Activated T-cell treated with anti-CD3 and anti-CD28 coated beads, Interleukin-2, amount 50 U/mL, for 48 hours (primary cell): Measurements from ENCODE around the gene KAZN.

Experiments used
- DNase-seq, 2 experiments: peaks; one replicate each; pipeline ENCODE4 v3.0.0-alpha.2; 2020

The KAZN gene

DNA sequence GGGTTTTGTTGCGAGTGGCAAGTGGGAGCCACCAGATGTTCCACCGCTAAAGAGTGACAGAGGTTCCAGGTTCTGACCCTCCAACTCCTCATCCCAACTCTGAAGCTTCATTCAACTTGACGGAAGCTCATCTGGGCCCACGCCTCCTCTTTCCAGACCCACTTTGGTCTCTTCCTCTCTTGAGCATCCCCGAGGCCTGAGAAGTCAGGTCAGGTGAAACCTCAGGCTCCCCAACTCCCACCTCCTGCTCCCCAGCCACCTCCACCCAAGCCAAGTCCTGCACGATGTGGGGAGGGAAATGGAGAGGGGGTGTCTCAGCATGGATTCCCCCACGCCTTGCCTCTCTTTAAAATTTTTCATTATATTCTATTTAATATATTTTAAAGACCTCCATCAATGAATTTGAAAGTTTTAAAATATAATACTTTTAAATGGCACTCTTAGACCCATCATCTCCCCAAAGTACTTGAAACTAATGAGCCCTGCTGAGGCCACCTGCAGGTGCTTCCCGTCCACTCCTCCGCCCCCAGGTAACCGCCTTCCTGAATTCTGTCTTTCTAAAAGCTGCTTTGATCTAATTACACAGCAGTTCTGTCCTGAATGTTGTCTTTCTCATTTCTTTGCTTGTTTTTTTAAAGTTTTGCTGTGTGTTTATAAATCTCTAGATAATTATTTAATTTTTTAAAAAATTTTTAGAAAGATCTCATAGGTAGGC lies 238.1 kb downstream of the KAZN start:
- DNase-seq, result no peak

DNA sequence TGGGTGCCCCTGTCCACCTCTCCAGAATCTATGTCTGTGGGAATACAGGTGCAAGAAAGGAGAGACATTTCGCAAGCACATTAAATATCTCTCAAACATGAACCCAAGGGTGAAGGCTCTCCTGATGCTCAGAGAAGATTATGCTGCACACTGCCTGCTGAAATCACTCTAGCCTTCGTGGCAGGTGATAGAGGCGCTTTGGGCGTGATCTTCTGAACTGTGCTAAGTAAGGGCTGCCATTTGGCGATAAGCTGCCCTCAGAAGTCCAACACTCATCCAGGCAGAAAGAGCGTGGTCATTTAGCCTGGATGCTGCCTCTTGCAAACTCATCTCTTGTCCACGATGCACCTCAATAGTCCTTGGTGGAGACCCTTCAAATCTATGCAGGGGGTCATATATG lies 241.9 kb downstream of the KAZN start:
- no peak for DNase-seq

DNA sequence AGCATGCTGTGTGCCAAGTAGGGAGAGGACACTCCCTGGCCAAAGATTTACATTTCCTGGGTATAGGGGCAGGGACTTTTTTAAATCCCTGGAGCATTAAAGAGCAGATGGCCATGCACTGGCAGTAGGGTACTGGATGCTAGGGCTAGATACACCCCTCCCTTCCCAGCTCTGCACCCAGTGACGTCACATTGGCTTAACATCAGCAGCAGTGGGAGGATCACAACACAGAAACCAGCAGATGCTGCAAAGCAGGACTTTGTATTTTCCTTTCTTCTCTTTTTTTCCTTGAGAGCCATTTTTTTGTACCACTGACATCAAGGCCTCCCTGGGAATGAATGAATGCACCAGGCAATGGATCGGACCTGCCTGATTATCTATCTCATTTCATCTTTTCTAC lies 243.0 kb downstream of the KAZN start:
- DNase-seq, result no peak

DNA sequence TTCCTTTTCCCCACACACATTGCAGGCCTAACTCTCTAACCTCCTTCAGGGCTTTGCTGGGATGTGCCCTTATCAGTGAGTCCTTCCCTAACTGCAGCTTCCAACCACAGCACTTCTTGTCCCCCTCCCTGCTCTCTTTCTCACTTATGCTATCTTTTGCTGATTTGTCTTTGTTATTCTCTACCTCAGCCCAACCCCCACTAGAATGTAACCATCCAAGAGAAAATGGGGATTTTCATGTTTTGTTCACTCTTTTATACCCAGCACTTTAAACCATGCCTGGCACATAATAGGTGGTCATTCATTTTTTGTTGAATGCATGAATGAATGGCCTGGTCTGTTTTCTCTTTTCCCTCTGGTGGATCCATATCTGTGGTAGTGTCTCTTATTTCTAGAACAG lies 243.5 kb downstream of the KAZN start:
- no peak for DNase-seq

DNA sequence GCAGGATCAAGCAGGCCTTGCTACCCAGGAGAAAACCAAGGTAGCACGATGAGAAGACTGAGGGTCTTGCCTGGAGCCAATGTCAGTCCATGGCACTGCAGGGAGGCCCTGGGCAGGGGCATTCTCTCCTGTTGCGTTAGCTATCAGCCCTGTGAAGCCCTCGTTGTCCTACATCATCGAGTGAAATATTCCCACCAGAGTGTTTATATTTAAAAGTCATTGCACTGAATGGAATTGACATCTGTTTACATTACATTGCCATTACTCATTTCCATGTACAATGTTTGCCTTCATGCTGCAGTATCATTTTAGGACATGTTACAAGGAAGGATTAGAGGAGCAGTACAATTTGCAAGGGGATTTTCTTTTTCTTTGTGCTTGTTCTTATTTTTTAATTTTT lies 243.9 kb downstream of the KAZN start:
- DNase-seq, result no peak

DNA sequence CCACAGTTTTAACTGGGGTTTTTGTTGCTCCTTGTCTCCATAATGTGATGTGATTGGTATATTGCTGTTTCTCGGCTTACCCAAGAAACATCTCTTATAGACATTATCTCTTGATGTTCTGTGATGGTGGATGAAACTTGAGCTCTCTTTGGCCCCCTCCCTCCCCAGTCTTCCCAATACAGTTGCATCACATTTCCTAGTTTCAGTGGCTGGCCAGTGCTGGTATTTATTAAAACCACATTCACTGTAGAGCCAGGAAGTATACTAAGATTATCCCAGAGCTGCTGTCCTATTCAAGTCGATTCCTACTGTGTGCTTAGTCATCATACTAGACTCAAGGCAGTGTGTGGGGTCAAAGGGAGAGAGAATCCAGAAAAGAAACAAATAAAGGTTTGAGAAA lies 244.4 kb downstream of the KAZN start:
- DNase-seq, result no peak

DNA sequence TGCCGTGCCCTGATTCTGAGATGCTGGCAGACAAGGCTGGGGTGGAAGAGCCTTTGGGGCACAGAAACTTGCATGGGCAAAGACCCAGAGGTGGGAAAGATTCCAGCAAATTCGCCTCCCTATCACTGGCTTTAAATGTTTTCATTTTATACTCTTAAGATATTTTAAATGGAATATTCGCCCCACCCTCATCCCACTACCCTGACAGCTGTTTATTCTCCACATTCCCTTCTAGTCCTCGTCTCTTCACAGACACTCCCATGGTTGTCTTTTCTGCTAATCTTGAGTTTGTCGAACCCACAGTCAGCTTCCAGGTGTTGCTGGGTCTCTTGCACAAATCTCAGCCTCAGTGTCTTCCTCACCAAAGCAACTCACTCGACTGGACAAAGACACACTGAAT lies 245.0 kb downstream of the KAZN start:
- DNase-seq, result no peak

DNA sequence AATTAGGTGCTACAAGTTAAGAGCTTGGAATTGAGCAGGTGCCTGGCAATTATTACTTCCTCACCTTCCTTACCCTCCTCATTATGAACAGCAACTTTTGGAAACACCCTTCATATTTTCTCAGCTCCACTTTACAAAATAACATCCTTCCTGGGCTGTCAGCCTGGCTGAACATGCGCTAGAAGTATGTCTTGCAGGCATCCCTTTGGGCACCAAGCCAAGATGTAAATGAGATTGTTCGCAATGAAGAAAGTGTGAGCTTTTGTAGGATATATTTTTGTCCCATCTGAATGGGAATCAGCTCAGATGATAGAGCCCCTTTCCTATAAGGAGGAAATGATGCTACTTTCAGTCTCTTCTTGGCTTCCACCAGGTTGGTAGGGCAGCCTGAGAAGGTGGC lies 245.9 kb downstream of the KAZN start:
- no peak for DNase-seq

DNA sequence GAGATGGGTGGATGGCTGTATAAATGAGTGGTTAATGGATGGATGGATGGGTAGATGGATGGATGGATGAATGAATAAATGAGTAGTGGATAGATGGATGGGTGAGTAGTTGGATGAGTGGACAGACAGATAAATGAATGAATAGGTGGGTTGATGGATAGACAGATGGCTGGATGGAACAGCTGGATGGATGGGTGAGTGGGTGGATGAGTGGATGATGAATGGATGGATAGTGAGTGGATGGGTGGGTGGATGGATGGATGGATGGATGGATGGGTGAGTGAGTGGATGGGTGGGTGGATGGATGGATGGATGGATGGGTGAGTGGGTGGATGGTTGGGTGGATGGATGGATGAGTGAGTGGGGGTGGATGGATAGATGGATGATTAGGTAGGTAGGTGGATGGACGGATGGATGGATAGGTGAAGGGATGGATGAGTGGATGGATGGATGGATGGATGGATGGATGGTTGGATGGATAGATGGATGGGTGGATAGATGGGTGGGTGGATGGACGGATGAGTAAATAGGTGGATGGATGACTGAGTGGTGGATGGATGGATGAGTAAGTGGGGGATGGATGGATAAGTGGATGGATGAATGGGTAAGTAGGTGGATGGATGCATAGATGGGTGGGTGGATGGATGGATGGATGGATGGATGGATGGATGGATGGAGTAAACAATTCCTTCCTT lies 246.6 kb downstream of the KAZN start:
- no peak for DNase-seq

DNA sequence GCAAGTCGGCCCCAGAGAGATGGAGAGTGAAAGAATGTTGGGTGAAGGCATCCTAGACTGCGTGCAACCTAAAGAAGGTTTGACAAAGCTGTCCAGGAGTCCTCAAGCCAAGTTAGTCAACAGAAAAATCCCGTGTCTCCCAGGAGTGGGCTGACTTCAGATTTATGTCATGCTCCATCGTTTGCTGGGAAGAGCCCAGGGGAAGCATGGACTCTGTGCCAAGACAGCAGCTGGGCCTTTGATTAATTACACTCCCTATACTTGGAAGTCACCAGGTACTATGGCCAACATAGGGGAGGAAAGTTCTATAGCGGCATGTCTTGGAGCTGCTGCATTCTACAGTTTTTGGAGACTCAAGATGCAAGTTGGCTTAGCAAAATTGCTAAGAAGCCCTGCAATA lies 247.4 kb downstream of the KAZN start:
- DNase-seq, result no peak

DNA sequence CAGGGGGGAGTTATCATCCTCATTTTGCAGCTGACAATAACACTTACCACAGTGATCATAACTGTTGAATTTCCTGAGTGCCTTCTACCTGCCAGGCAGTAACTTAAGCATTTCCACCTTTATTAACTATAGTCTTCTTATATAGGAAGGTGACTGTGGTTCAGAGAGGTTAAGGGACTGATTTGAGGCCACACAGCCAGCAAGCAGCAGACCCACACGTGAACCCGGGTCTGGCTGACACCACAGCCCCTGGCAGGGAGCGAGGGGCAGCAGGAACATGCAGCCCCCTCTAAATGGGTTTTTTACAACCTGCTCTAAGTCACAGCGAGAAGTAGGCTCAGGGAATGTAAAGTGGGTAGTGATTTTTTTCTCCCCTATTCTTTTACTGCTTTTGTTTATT lies 248.2 kb downstream of the KAZN start:
- DNase-seq, result no peak

DNA sequence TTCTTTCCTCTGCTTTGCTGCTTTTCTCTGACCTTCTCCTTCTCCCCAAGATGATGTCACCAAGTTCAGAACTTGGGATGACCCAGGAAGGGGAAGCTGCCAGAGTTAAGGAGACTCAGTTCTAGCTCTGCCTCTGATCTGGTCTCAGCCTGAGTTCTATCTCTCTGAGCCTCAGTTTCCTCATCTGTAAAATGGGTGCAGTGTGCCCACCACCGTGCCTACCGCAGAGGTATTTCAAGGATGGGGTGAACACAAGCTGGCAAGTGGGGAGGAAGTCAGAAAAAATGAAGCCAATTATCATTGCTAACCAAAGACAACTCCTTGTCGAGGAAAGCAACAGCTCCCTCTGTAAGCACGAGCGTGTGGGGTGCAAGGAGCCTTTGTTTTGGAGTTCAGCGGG lies 249.7 kb downstream of the KAZN start:
- no peak for DNase-seq

DNA sequence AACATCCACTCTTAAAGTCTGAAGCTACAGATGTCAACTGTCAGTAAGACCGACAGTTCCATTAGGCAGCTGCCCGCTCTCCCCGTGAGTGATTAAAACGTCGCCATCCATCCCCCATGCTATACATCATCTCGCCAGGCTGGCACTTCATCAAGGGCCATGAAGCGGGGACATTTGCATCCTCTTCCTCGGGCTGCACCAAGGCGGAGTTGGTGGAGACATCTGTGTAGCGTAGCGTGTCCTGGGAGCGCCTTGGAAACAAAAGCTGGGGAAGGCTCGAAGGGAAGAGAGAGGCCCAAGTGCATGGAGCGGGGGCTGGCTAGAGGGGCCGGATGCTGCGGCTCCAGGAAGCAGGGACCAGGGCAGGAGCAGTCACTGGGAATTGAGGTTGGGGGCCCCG lies 250.1 kb downstream of the KAZN start:
- no peak for DNase-seq

DNA sequence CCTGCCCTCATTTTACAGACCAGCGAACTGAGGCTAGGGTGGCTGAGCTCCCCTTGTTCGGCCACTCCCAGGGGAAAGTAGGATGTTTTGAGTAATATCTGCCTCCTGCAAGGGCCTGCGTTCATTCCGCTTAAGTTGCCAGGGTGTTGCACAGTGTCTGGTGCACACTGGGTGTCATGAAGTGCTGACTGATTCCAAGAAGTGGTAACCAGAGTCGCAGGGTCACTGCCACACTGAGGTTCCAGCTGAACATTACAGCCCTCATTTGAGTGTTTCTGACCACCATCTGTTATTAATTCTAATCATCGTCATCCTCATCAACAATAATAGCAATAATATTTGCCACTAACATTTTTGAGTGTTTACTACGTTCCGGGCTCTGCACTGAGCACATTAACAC lies 250.6 kb downstream of the KAZN start:
- DNase-seq, result no peak

DNA sequence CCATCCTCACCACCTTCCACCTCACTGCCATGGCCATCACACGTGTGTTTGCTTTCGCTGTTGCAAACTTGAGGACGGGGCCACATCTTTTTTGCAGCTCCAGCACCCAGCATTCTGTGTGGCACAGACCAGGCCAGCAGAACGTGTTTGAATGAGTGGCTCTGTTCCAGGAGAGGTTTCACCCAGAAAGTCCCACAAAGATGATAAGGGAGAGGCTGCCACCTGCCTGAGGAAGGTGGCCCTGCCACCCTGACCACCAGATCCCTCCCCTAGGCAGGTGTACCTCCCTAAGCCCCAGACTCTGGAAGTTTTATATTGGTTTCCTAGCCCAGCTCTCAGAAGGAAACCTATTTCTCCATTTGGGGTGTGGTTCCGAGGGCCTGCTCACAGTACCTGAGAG lies 252.1 kb downstream of the KAZN start:
- no peak for DNase-seq

DNA sequence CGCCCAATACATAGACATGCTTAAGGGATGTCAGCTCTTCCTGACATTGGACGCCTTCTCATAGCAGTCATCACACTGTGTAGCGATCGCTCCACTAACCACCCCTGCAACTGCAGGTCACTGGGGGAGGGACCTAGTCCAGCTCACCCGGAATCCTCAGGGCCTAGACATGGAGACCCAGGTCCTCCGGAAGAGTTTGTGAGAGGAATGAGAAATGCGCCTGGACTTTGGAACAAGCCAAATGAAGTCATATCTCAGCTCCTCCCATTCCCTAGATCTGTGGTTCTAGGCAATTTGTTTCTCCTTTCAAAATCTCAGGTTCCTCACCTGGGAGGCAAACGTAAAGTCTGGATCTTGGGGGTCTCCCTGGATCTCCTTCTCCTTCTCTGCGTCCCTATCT lies 253.3 kb downstream of the KAZN start:
- no peak for DNase-seq

DNA sequence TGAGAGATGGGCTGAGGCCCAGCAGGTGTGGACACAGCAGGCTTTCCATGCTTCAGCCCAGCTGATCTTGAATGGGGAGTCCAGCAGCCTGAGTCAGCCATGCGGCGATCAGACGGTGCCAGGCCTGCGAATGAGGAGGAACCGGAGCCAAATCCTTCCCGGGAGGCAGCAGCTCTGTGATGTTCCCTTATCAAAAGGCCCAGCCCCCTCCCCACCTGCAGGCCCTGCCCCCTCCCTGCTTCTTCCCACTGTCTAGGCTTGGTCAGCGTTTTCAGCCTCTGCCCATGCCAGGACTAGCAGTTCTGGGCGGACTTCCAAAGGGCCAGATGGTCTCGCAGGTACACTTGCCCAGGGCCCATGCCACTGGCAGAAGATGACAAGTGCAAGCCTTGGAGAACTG lies 253.8 kb downstream of the KAZN start:
- no peak for DNase-seq

DNA sequence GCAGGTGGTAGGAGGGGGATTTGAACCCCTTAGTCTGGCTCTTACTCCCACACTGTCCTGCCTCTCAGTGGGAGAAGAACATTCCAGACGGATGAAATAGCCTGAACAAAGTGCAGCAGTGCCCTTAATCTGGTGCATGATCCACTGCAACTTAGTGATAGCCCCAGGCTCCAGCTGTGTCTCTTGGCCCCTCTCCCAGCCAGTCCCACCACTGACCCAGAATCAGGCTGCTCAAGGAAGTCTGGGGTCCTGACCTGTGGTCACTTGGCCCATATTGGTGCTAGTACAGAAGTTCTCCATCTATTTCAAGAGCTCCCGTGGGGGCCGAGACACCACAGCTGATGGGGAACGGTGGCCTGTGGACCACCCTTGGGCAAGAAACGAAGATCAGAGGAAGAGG lies 255.0 kb downstream of the KAZN start:
- DNase-seq, result no peak

DNA sequence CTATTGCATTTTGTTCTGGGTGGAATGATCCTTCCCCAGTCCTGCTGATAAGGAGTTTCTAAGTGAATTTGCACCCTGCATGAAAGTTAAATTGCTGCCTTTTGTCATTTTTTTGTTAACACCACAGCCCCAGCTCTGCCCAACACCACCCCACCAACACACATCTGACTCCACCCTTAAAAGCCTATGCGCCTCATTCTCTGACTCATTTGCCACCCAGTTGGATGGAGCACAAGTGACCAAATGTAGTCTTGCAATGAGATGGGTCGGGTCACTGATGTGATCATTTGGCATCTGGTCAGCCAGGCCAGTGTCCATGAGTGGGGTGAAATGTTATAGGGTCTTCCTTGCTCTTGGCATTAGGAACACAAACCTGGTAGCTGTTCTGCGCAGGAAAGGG lies 256.8 kb downstream of the KAZN start:
- DNase-seq, result no peak

DNA sequence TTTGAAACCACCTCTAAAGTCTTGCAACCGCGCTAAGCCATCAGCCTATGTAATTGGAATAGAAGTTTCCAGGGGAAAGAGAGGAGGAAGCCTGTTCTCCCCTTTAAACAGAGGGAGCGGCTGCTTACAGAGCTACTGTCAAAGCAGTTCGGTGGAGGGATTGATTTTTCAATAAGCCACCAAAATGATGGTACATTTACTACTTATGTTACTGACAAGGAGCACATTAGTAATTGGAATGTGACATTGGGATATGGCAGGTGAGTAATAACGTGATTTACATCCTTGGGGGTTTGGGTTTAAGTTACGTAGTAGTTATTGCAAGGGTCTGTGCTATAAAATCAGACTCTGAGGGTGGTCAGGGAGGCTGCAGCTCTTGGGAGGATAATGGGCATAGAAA lies 257.3 kb downstream of the KAZN start:
- DNase-seq, result no peak

DNA sequence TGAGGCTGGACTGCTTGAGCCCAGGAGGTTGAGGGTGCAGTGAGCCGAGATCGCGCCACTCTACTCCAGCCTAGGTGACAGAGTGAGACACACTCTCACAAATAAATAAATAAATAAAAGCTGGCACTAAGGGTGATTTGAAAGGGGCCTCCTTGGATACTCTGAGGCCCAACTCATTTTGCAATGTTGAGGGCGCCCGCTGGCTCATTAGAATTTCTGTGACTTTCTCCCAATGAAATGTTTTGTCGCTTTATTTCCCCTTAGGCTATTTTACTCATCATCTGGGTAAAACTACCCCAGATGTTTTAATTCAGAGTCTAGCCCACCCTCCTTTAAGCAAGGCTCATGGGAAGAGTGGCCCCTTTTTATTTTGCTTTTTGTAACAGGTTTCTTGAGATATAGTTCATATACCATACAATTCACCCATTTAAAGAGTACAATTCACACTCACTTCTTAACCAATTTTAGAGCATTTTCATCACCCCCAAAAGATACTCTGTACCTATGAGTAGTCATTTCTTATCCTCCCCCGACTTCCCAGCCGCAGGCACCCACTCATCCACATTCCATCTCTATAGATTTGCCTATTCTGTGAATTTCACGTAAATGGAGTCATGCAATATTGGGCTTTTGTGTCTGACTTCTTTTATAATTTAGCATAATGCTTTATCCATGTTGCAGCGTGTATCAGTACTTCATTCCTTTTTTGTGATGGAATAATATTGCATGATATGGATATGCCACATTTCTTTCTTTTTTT lies 259.1 kb downstream of the KAZN start:
- DNase-seq, result no peak

DNA sequence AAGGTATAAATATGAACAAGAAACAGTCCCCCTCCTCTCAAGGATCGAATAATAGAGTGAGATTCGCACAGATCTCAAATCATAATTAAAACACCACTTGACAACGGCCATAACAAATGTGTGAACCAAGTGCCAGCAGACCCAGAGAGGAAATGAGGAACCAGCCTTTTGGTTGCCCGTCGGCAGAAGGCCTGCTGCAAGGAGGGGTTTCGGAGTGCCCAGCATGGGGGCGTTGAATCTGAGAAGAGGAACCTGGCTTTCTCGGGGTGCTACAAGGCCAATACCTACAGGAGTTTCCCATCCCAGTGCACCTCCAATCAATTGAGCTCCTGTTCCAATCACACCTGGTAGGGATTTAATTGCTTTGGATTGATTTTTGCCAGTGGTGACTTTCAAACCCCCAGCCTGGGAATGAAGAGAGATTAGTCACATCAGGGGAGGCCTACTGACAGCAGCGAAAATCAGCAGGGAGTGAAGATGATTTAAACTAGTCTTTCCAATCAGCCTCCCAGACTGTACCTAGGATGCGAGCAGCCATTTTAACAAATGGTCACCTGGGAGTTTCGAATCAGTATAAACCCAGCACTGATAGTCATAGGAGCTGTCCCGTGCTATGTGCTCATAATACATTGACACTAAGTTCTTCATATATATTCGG lies 263.8 kb downstream of the KAZN start:
- no peak for DNase-seq

DNA sequence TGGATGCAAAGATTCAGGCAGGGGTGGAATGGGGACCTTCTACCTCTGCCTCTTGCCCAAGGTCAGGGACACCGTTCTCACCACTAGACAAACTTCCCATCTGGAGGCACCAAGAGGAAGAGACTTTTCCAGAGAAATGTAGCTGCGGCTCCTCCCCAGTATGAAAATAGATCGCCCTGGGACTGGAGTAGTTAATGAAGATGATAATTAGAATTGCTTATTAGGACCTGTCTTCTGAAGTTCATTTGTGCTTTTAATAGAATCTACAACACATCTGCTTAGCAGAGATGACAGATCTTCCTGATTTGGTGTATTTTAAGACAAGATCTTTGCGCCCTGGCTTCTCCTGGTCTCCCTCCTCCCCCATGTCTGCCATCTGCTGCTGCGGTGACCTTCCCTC lies 266.6 kb downstream of the KAZN start:
- no peak for DNase-seq
